GM23248 (cell line): ENCODE results near the gene STEAP2. TPM values are rescaled to one million over a fixed set of nuclear protein-coding genes. Genes with fewer than 3 reads are reported as not detected.

Experiments
- DNase-seq: peaks from one replicate; pipeline ENCODE4 v3.0.0-alpha.2; 2015
- H2AFZ ChIP-seq: fragments of 200-600 bp; sonication (generic); 2 replicates; pipeline ENCODE4 v1.6.1; 2016; ENCODE audit warnings: antibody characterized with exemption
- H3F3A ChIP-seq: fragments of 200-600 bp; sonication (generic); 2 replicates; pipeline ENCODE4 v1.6.1; 2016; ENCODE audit warnings: mild to moderate bottlenecking, antibody characterized with exemption, mixed run types; ENCODE audit not compliant: insufficient read depth
- H3K27ac ChIP-seq: fragments of 200-600 bp; sonication (generic); 2 replicates; pipeline ENCODE4 v1.5.1; 2016; ENCODE audit warnings: mild to moderate bottlenecking
- H3K27me3 ChIP-seq: fragments of 200-600 bp; sonication (generic); replicated peaks from 2 replicates; pipeline ENCODE4 v1.6.1; 2016; ENCODE audit warnings: mild to moderate bottlenecking; ENCODE audit not compliant: insufficient read depth
- H3K36me3 ChIP-seq: fragments of 200-600 bp; sonication (generic); 2 replicates; pipeline ENCODE4 v1.6.1; 2016; ENCODE audit warnings: low read depth, mild to moderate bottlenecking
- H3K4me1 ChIP-seq: fragments of 200-600 bp; sonication (generic); 2 replicates; pipeline ENCODE4 v1.6.1; 2016; ENCODE audit warnings: mild to moderate bottlenecking; ENCODE audit not compliant: insufficient read depth
- H3K4me2 ChIP-seq: fragments of 200-600 bp; sonication (generic); one replicate; pipeline ENCODE4 v1.6.1; 2016; ENCODE audit warnings: mild to moderate bottlenecking; ENCODE audit not compliant: unreplicated experiment
- H3K4me3 ChIP-seq: fragments of 200-600 bp; sonication (generic); 2 replicates; pipeline ENCODE4 v1.5.1; 2016; ENCODE audit warnings: mild to moderate bottlenecking
- H3K79me2 ChIP-seq: fragments of 200-600 bp; sonication (generic); 2 replicates; pipeline ENCODE4 v1.6.1; 2016; ENCODE audit warnings: mild to moderate bottlenecking; ENCODE audit not compliant: insufficient read depth
- H3K9ac ChIP-seq: fragments of 200-600 bp; sonication (generic); 2 replicates; pipeline ENCODE4 v1.6.1; 2016; ENCODE audit warnings: mild to moderate bottlenecking
- H3K9me2 ChIP-seq: fragments of 200-600 bp; sonication (generic); 2 replicates; pipeline ENCODE4 v1.6.1; 2016; ENCODE audit warnings: mixed run types, mild to moderate bottlenecking, moderate library complexity; ENCODE audit not compliant: insufficient read depth
- H3K9me3 ChIP-seq: fragments of 200-600 bp; sonication (generic); one replicate; pipeline ENCODE4 v1.6.1; 2017; ENCODE audit warnings: low read depth
- H4K20me1 ChIP-seq: fragments of 200-600 bp; sonication (generic); 2 replicates; pipeline ENCODE4 v1.6.0; 2016; ENCODE audit not compliant: insufficient read depth
- EZH2 ChIP-seq: fragments of 200-600 bp; sonication (generic); IDR thresholded peaks from 2 replicates; pipeline ENCODE4 v1.6.1; 2018; ENCODE audit warnings: antibody characterized with exemption, mild to moderate bottlenecking; ENCODE audit not compliant: insufficient read depth, poor library complexity, severe bottlenecking
- EZH2phosphoT487 ChIP-seq: fragments of 200-600 bp; sonication (generic); IDR thresholded peaks from 2 replicates; pipeline ENCODE4 v1.6.1; 2018; ENCODE audit warnings: antibody characterized with exemption, moderate library complexity, mild to moderate bottlenecking, low read depth; ENCODE audit not compliant: insufficient read depth
- WGBS, 2 experiments: methylation state at CpG; one replicate each; pipeline ENCODE4 v1.1.6; 2015 to 2017; ENCODE audit warnings: low lambda C conversion rate in 2 of 2, low coverage in 1 of 2; ENCODE audit errors: missing lambda C conversion rate in 2 of 2; 5-methylcytosine and 5-hydroxymethylcytosine counted together
- in situ Hi-C: fragments of 300-500 bp; cut with MboI; formaldehyde crosslinking; loops from 2 replicates; pipeline ENCODE4 v1.15.0; 2020
- polyA plus RNA-seq: library from polyadenylated mRNA; unstranded; fragments of >200 nt; fragmentation: Nextera tagmentation; extraction: Ambion mirVana; gene quantifications from 2 replicates; pipeline ENCODE4 v1.2.1, GENCODE V29; 2016
- total RNA-seq: library from RNA; depleted of rRNA; stranded (reverse); fragments of >200 nt; shearing (Covaris generic); gene quantifications from 2 replicates; pipeline ENCODE4 v1.2.3, GENCODE V29; 2014

STEAP2 gene
- total and polyA plus RNA-seq, 2 experiments from 2014 or later = 19.2 to 28.3 TPM

DNA sequence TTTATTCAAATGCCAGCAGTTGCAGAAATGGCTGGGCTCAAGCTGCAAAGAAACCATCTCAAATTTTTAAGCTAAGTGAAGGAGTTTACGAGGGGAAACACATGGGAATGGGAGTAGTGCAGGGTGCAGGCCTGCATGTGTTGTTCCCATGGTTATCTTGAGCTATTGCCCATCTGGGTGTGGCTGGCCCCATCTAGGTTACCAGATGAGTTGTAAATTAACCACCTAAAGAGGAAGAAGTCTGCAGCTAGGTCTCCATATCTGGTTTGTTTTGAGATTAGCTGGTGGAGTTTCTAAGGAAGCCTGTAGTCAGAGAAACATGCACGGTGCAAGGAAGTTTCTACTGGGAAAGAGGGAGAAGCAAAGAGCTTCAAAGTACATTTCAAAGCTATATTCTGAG is 23.3 kb upstream of the STEAP2 start:
- Histone ChIP-seq H3K27me3 (no peaks in the 10 kb centered on the region), H3K4me3 (no peak overlapping the region), H3K4me1 (peaks cover 6% of the 10 kb centered on the region; the same call in 1 of the 2 replicates), H3K9me2 (no peaks in the 10 kb centered on the region), H3K9me3 (no peaks in the 10 kb centered on the region), H4K20me1 (no peaks in the 10 kb centered on the region), H3K79me2 (no peaks in the 10 kb centered on the region), H3K27ac (no peak overlapping the region), H3K36me3 (no peaks in the 10 kb centered on the region), H3K4me2 (no peak overlapping the region), H3K9ac (no peak overlapping the region), H2AFZ (no peak overlapping the region), H3F3A (no peaks in the 10 kb centered on the region)
- DNase-seq = no peak
- TF ChIP-seq EZH2phosphoT487 (no peak), EZH2 (no peak)
- WGBS, 2 experiments = 51 to 55% methylated on average over 2 of the region's 2 CpGs
- in situ Hi-C loops = no loop called here

GRCh38 chr7:90190995-90191394 is 20.5 kb upstream of the STEAP2 start:
- Histone ChIP-seq H3K79me2 (no peaks in the 10 kb centered on the region), H3K9ac (no peak overlapping the region), H4K20me1 (no peaks in the 10 kb centered on the region), H3K4me1 (peaks cover 12% of the 10 kb centered on the region; the same call in 1 of the 2 replicates), H2AFZ (no peak overlapping the region), H3K9me2 (no peaks in the 10 kb centered on the region), H3K4me3 (no peak overlapping the region), H3K36me3 (no peaks in the 10 kb centered on the region), H3K4me2 (no peak overlapping the region), H3F3A (0 out of 2 replicates have a peak, but pooled peaks cover 4% of the 10 kb centered on the region), H3K27me3 (no peaks in the 10 kb centered on the region), H3K27ac (no peak overlapping the region), H3K9me3 (no peaks in the 10 kb centered on the region)
- TF ChIP-seq EZH2 = no peak
- DNase-seq = no peak
- in situ Hi-C loops = no loop called here

DNA sequence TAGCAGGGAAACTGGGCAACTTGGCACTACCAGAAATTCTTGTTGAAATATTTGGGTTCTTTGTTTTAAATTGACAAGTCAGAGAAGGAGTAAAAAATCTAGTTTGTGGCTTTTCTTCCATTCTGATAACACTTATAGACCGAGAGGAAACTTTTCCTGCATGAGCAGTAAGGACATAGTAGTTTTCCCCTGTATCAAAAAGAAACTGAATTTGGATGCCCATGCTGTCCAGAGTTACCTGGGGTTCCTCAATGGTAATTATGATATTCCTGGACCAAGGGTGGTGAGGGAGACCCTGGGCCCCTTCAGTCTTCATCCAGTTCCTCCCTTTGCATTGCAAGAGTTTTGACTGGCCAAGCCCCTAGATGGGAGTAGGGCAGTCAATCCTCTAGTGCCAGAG is 19.9 kb upstream of the STEAP2 start:
- Histone ChIP-seq H3K4me1 (peaks cover 12% of the 10 kb centered on the region; the same call in 1 of the 2 replicates), H3K4me2 (no peak overlapping the region), H3K27ac (no peak overlapping the region), H3F3A (0 out of 2 replicates have a peak, but pooled peaks cover 4% of the 10 kb centered on the region), H3K36me3 (no peaks in the 10 kb centered on the region), H2AFZ (no peak overlapping the region), H3K4me3 (no peak overlapping the region), H3K9me2 (no peaks in the 10 kb centered on the region), H3K9me3 (no peaks in the 10 kb centered on the region), H3K79me2 (no peaks in the 10 kb centered on the region), H3K9ac (no peak overlapping the region), H4K20me1 (no peaks in the 10 kb centered on the region), H3K27me3 (no peaks in the 10 kb centered on the region)
- no peak for DNase-seq
- in situ Hi-C loops = no loop called here
- WGBS, 2 experiments = 32 to 48% methylated on average over 1 of the region's 1 CpG
- no peak for TF ChIP-seq EZH2phosphoT487
- TF ChIP-seq EZH2 = no peak

GRCh38 chr7:90192876-90193750 is 18.4 kb upstream of the STEAP2 start:
- Histone ChIP-seq H2AFZ (peak overlapping the region; percentile 42), H3K4me3 (no peak overlapping the region), H3K4me2 (no peak overlapping the region), H3K36me3 (no peaks in the 10 kb centered on the region), H3K9me3 (no peaks in the 10 kb centered on the region), H3K27me3 (no peaks in the 10 kb centered on the region), H3K9ac (no peak overlapping the region), H3F3A (0 out of 2 replicates have a peak, but pooled peaks cover 4% of the 10 kb centered on the region), H3K79me2 (no peaks in the 10 kb centered on the region), H3K9me2 (no peaks in the 10 kb centered on the region), H3K27ac (peak overlapping the region; percentile 40), H3K4me1 (peaks cover 12% of the 10 kb centered on the region; the same call in 1 of the 2 replicates), H4K20me1 (no peaks in the 10 kb centered on the region)
- WGBS, 2 experiments = 39 to 54% methylated on average over 2 of the region's 2 CpGs
- in situ Hi-C loops = no loop called here
- TF ChIP-seq EZH2 (no peak), EZH2phosphoT487 (no peak)
- peak; percentile 61 for DNase-seq
